BE2C (cell line): ENCODE data around the gene METTL8.
"Not testable (repeated sequence)": the region's sequence is repeated elsewhere in the genome, so short reads cannot be mapped to it uniquely, and the experiment has no call there.

Experiments
- DNase-seq: peaks from one replicate; pipeline ENCODE4 v3.0.0-alpha.2; 2020
- H3K27me3 ChIP-seq: fragments of 250-450 bp; sonication (Bioruptor Pico); 2 replicates; pipeline ENCODE4 v1.5.1; 2020; ENCODE audit warnings: mild to moderate bottlenecking
- H3K36me3 ChIP-seq: fragments of 250-450 bp; sonication (Bioruptor Pico); 2 replicates; pipeline ENCODE4 v1.5.1; 2020; ENCODE audit warnings: mild to moderate bottlenecking
- H3K4me1 ChIP-seq: fragments of 250-450 bp; sonication (Bioruptor Pico); 2 replicates; pipeline ENCODE4 v1.5.1; 2020
- H3K4me3 ChIP-seq: 2 replicates; pipeline ENCODE4 v1.5.1; 2011; ENCODE audit warnings: low read depth, low read length
- H3K9me3 ChIP-seq: fragments of 250-450 bp; sonication (Bioruptor Pico); 2 replicates; pipeline ENCODE4 v1.5.1; 2020
- CTCF ChIP-seq: IDR thresholded peaks from 2 replicates; pipeline ENCODE4 v1.5.1; 2012; ENCODE audit warnings: mild to moderate bottlenecking, low read depth, low read length

The METTL8 gene

GRCh38 chr2:171389780-171390179 lies 44.0 kb downstream of the METTL8 start:
- Histone ChIP-seq H3K36me3 (no peaks in the 10 kb centered on the region), H3K4me3 (no peak overlapping the region), H3K9me3 (no peaks in the 10 kb centered on the region), H3K27me3 (no peaks in the 10 kb centered on the region), H3K4me1 (no peaks in the 10 kb centered on the region)
- TF ChIP-seq CTCF = no peak
- no peak for DNase-seq

GRCh38 chr2:171389325-171389724 lies 44.5 kb downstream of the METTL8 start:
- no peak overlapping the region for H3K4me3 ChIP-seq
- H3K36me3 ChIP-seq = no peaks in the 10 kb centered on the region
- H3K27me3 ChIP-seq = no peaks in the 10 kb centered on the region
- no peaks in the 10 kb centered on the region for H3K4me1 ChIP-seq
- H3K9me3 ChIP-seq = no peaks in the 10 kb centered on the region
- TF ChIP-seq CTCF = no peak
- DNase-seq = no peak

GRCh38 chr2:171387052-171387451 lies 46.7 kb downstream of the METTL8 start:
- no peak for TF ChIP-seq CTCF
- Histone ChIP-seq H3K36me3 (no peaks in the 10 kb centered on the region), H3K9me3 (no peaks in the 10 kb centered on the region), H3K4me3 (no peak overlapping the region), H3K27me3 (no peaks in the 10 kb centered on the region), H3K4me1 (no peaks in the 10 kb centered on the region)
- DNase-seq = no peak

GRCh38 chr2:171386627-171387026 lies 47.2 kb downstream of the METTL8 start:
- Histone ChIP-seq H3K27me3 (no peaks in the 10 kb centered on the region), H3K4me3 (no peak overlapping the region), H3K36me3 (no peaks in the 10 kb centered on the region), H3K9me3 (no peaks in the 10 kb centered on the region), H3K4me1 (no peaks in the 10 kb centered on the region)
- no peak for TF ChIP-seq CTCF
- DNase-seq = no peak

- H3K36me3 ChIP-seq = no peaks in the 10 kb centered on the region
- H3K4me3 ChIP-seq = no peak overlapping the region
- no peaks in the 10 kb centered on the region for H3K27me3 ChIP-seq
- DNase-seq = no peak
- H3K9me3 ChIP-seq = no peaks in the 10 kb centered on the region
- H3K4me1 ChIP-seq = no peaks in the 10 kb centered on the region
- no peak for TF ChIP-seq CTCF
These were observed 50.7 kb downstream of the METTL8 start for GRCh38 chr2:171383134-171383533.

- DNase-seq, H3K36me3 ChIP-seq, H3K27me3 ChIP-seq, H3K9me3 ChIP-seq, H3K4me1 ChIP-seq, H3K4me3 ChIP-seq: not testable (repeated sequence)
These were observed 51.6 kb downstream of the METTL8 start for GRCh38 chr2:171382175-171382574.

GRCh38 chr2:171377852-171378251 lies 55.9 kb downstream of the METTL8 start:
- not testable (repeated sequence) for DNase-seq, H3K4me1 ChIP-seq, H3K36me3 ChIP-seq, H3K4me3 ChIP-seq, H3K9me3 ChIP-seq, H3K27me3 ChIP-seq
